Effector CD8-positive, alpha-beta T cell (primary cell): Measurements from ENCODE around the gene CDCP2.
"Not testable (repeated sequence)": the region's sequence is repeated elsewhere in the genome, so short reads cannot be mapped to it uniquely, and the experiment has no call there.

ENCODE experiments used
- DNase-seq: peaks from one replicate; lab custom pipeline; 2025; lab: John Stamatoyannopoulos, UW

Gene CDCP2

GRCh38 chr1:54168206-54168965 lies 15.6 kb upstream of the CDCP2 start:
- DNase-seq, result no peak

GRCh38 chr1:54167422-54168139 lies 14.8 kb upstream of the CDCP2 start:
- DNase-seq, result no peak

- not testable (repeated sequence) for DNase-seq
Observed at GRCh38 chr1:54166357-54166756, 13.6 kb upstream of the CDCP2 start.

- DNase-seq, result no peak
Observed at GRCh38 chr1:54165146-54165545, 12.3 kb upstream of the CDCP2 start.

- no peak for DNase-seq
Observed at GRCh38 chr1:54163573-54163972, 10.8 kb upstream of the CDCP2 start.

GRCh38 chr1:54163051-54163450 lies 10.3 kb upstream of the CDCP2 start:
- no peak for DNase-seq

- no peak for DNase-seq
Observed at GRCh38 chr1:54161495-54162168, 8.8 kb upstream of the CDCP2 start.

GRCh38 chr1:54160351-54160750 lies 7.6 kb upstream of the CDCP2 start:
- no peak for DNase-seq

GRCh38 chr1:54159733-54160316 lies 7.0 kb upstream of the CDCP2 start:
- DNase-seq, result no peak

GRCh38 chr1:54158071-54158470 lies 5.3 kb upstream of the CDCP2 start:
- DNase-seq, result no peak

- no peak for DNase-seq
Observed at GRCh38 chr1:54157401-54157800, 4.6 kb upstream of the CDCP2 start.

- DNase-seq, result no peak
Observed at GRCh38 chr1:54156986-54157385, 4.2 kb upstream of the CDCP2 start.

GRCh38 chr1:54156201-54156600 lies 3.4 kb upstream of the CDCP2 start:
- DNase-seq, result no peak

GRCh38 chr1:54153535-54154439 lies 987 bp upstream of the CDCP2 start:
- DNase-seq, result no peak

GRCh38 chr1:54151013-54151412 lies 1.8 kb downstream of the CDCP2 start:
- DNase-seq, result no peak

GRCh38 chr1:54149734-54150133 lies 3.1 kb downstream of the CDCP2 start:
- DNase-seq, result no peak

- no peak for DNase-seq
Observed at GRCh38 chr1:54144366-54144765, 8.4 kb downstream of the CDCP2 start.

- DNase-seq, result no peak
Observed at GRCh38 chr1:54142146-54142900, 10.5 kb downstream of the CDCP2 start.

- no peak for DNase-seq
Observed at GRCh38 chr1:54139711-54140110, 13.1 kb downstream of the CDCP2 start.

- DNase-seq, result no peak
Observed at GRCh38 chr1:54138994-54139393, 13.8 kb downstream of the CDCP2 start.
